Trophoblast cell (in vitro differentiated cells and primary cell): ENCODE measurements around the gene TFF1.

ENCODE experiments used
- DNase-seq, 2 donors: peaks; one replicate each; pipeline ENCODE4 v3.0.0-alpha.2; 2016
- H2AFZ ChIP-seq: 2 replicates; pipeline ENCODE4 v1.6.1; 2013; ENCODE audit warnings: low read length, moderate library complexity, mild to moderate bottlenecking; ENCODE audit not compliant: insufficient read depth, poor library complexity
- H2AK5ac ChIP-seq: 2 replicates; pipeline ENCODE4 v1.6.1; 2013; ENCODE audit warnings: mild to moderate bottlenecking, low read length
- H2BK120ac ChIP-seq: 2 replicates; pipeline ENCODE4 v1.6.1; 2013; ENCODE audit warnings: low read length, mild to moderate bottlenecking, moderate library complexity; ENCODE audit not compliant: insufficient read depth, poor library complexity
- H2BK12ac ChIP-seq: 2 replicates; pipeline ENCODE4 v1.6.1; 2013; ENCODE audit warnings: mild to moderate bottlenecking, low read length, moderate library complexity
- H2BK5ac ChIP-seq: 2 replicates; pipeline ENCODE4 v1.6.1; 2013; ENCODE audit warnings: low read length, low read depth, moderate library complexity, mild to moderate bottlenecking; ENCODE audit not compliant: poor library complexity
- H3K14ac ChIP-seq: 2 replicates; pipeline ENCODE4 v1.6.1; 2013; ENCODE audit warnings: mild to moderate bottlenecking, low read length
- H3K18ac ChIP-seq: 2 replicates; pipeline ENCODE4 v1.6.1; 2013; ENCODE audit warnings: mild to moderate bottlenecking, low read length
- H3K23ac ChIP-seq: 2 replicates; pipeline ENCODE4 v1.6.1; 2013; ENCODE audit warnings: low read length
- H3K27ac ChIP-seq: 2 replicates; pipeline ENCODE4 v1.5.1; 2013; ENCODE audit warnings: low read depth, mild to moderate bottlenecking, inconsistent platforms, low read length, moderate library complexity
- H3K27me3 ChIP-seq: 2 replicates; pipeline ENCODE4 v1.6.1; 2013; ENCODE audit warnings: inconsistent platforms, mild to moderate bottlenecking, low read length, moderate library complexity; ENCODE audit not compliant: insufficient read depth
- H3K36me3 ChIP-seq, 2 experiments: 1 replicate in 1 of 2; 2 replicates in 1 of 2; pipeline ENCODE4 v1.6.1; 2013; ENCODE audit warnings: low read length in 2 of 2, mild to moderate bottlenecking in 2 of 2, moderate library complexity in 1 of 2; ENCODE audit not compliant: insufficient read depth in 2 of 2, control insufficient read depth in 1 of 2
- H3K4ac ChIP-seq: 2 replicates; pipeline ENCODE4 v1.6.1; 2013; ENCODE audit warnings: low read depth, mild to moderate bottlenecking, low read length, moderate library complexity
- H3K4me1 ChIP-seq, 2 experiments: 1 replicate in 1 of 2; 2 replicates in 1 of 2; pipeline ENCODE4 v1.6.1; 2013; ENCODE audit warnings: low read length in 2 of 2, mild to moderate bottlenecking in 2 of 2, moderate library complexity in 1 of 2; ENCODE audit not compliant: insufficient read depth in 2 of 2, control insufficient read depth in 1 of 2
- H3K4me2 ChIP-seq: 2 replicates; pipeline ENCODE4 v1.6.1; 2013; ENCODE audit warnings: inconsistent platforms, mild to moderate bottlenecking, low read length, moderate library complexity
- H3K4me3 ChIP-seq: 2 replicates; pipeline ENCODE4 v1.5.1; 2013; ENCODE audit warnings: mild to moderate bottlenecking, low read depth, low read length, inconsistent platforms
- H3K79me1 ChIP-seq: one replicate; pipeline ENCODE4 v1.6.1; 2013; ENCODE audit warnings: low read length
- H3K79me2 ChIP-seq: 2 replicates; pipeline ENCODE4 v1.6.1; 2013; ENCODE audit warnings: low read length, mild to moderate bottlenecking; ENCODE audit not compliant: control insufficient read depth, insufficient read depth, poor library complexity
- H3K9ac ChIP-seq: 2 replicates; pipeline ENCODE4 v1.6.1; 2013; ENCODE audit warnings: mild to moderate bottlenecking, low read length
- H3K9me3 ChIP-seq: 2 replicates; pipeline ENCODE4 v1.6.1; 2013; ENCODE audit warnings: low read depth, mild to moderate bottlenecking, control low read depth, inconsistent platforms, low read length; ENCODE audit not compliant: insufficient read depth
- H4K12ac ChIP-seq: 2 replicates; pipeline ENCODE4 v1.6.1; 2013; ENCODE audit warnings: low read depth, mild to moderate bottlenecking, low read length, moderate library complexity
- H4K8ac ChIP-seq: 2 replicates; pipeline ENCODE4 v1.6.1; 2013; ENCODE audit warnings: low read depth, mild to moderate bottlenecking, low read length, moderate library complexity
- H4K91ac ChIP-seq: one replicate; pipeline ENCODE4 v1.6.1; 2013; ENCODE audit warnings: low read depth, mild to moderate bottlenecking, low read length, moderate library complexity
- WGBS: extraction: QIAGEN DNeasy Blood & Tissue Kit; methylation state at CpG from one replicate; pipeline ENCODE4 v1.1.7; 2013; ENCODE audit warnings: missing lambda C conversion rate; ENCODE audit not compliant: insufficient read length, insufficient coverage; ENCODE audit errors: extremely low coverage; 5-methylcytosine and 5-hydroxymethylcytosine counted together

Gene TFF1

GRCh38 chr21:42413500-42413899 lies 47.2 kb upstream of the TFF1 start:
- Histone ChIP-seq H3K4me2 (no peak overlapping the region), H2AK5ac (no peak overlapping the region), H2AFZ (no peak overlapping the region), H3K27me3 (no peaks in the 10 kb centered on the region), H3K4ac (no peak overlapping the region), H3K79me2 (no peaks in the 10 kb centered on the region), H3K36me3 (no peaks in the 10 kb centered on the region), H2BK120ac (no peak overlapping the region), H3K9me3 (peaks cover 2% of the 10 kb centered on the region), H3K4me3 (no peak overlapping the region), H4K91ac (no peak overlapping the region), H3K14ac (no peak overlapping the region), H3K4me1 (no peaks in the 10 kb centered on the region), H3K23ac (no peak overlapping the region), H2BK5ac (no peak overlapping the region), H3K27ac (no peak overlapping the region), H3K9ac (no peak overlapping the region), H3K79me1 (no peaks in the 10 kb centered on the region), H4K8ac (no peak overlapping the region), H3K18ac (no peak overlapping the region), H2BK12ac (no peak overlapping the region), H4K12ac (no peak overlapping the region)
- WGBS: no CpG with 5 or more reads among the region's 4 CpGs
- DNase-seq: no peak

- Histone ChIP-seq H3K79me1 (no peaks in the 10 kb centered on the region), H2BK120ac (no peak overlapping the region), H3K18ac (no peak overlapping the region), H3K14ac (no peak overlapping the region), H2AFZ (no peak overlapping the region), H4K12ac (no peak overlapping the region), H3K9ac (no peak overlapping the region), H3K79me2 (no peaks in the 10 kb centered on the region), H3K4ac (no peak overlapping the region), H2AK5ac (no peak overlapping the region), H3K4me3 (no peak overlapping the region), H3K4me1 (no peaks in the 10 kb centered on the region), H3K9me3 (peaks cover 2% of the 10 kb centered on the region), H4K91ac (no peak overlapping the region), H3K23ac (no peak overlapping the region), H2BK5ac (no peak overlapping the region), H2BK12ac (no peak overlapping the region), H3K36me3 (no peaks in the 10 kb centered on the region), H3K27me3 (no peaks in the 10 kb centered on the region), H3K27ac (no peak overlapping the region), H3K4me2 (no peak overlapping the region), H4K8ac (no peak overlapping the region)
- no CpG with 5 or more reads among the region's 14 CpGs for WGBS
- DNase-seq: no peak
Observed at GRCh38 chr21:42413093-42413492, 46.8 kb upstream of the TFF1 start.

- no peak overlapping the region for H3K4me2 ChIP-seq
- H3K14ac ChIP-seq: no peak overlapping the region
- H4K91ac ChIP-seq: no peak overlapping the region
- no peak overlapping the region for H3K27ac ChIP-seq
- no peak overlapping the region for H3K4ac ChIP-seq
- H2BK5ac ChIP-seq: no peak overlapping the region
- H3K9ac ChIP-seq: no peak overlapping the region
- no peak overlapping the region for H2AFZ ChIP-seq
- no peak overlapping the region for H4K12ac ChIP-seq
- H3K4me1 ChIP-seq: no peaks in the 10 kb centered on the region
- H3K79me1 ChIP-seq: no peaks in the 10 kb centered on the region
- no peaks in the 10 kb centered on the region for H3K36me3 ChIP-seq
- no CpG with 5 or more reads among the region's 5 CpGs for WGBS
- no peak overlapping the region for H2AK5ac ChIP-seq
- DNase-seq: no peak
- H4K8ac ChIP-seq: no peak overlapping the region
- no peak overlapping the region for H3K4me3 ChIP-seq
- no peak overlapping the region for H2BK120ac ChIP-seq
- H3K18ac ChIP-seq: no peak overlapping the region
- H3K23ac ChIP-seq: no peak overlapping the region
- peaks cover 2% of the 10 kb centered on the region for H3K9me3 ChIP-seq
- no peaks in the 10 kb centered on the region for H3K27me3 ChIP-seq
- H3K79me2 ChIP-seq: no peaks in the 10 kb centered on the region
- no peak overlapping the region for H2BK12ac ChIP-seq
Observed at GRCh38 chr21:42412636-42412933, 46.2 kb upstream of the TFF1 start.

GRCh38 chr21:42411891-42412635 lies 45.7 kb upstream of the TFF1 start:
- Histone ChIP-seq H4K8ac (no peak overlapping the region), H3K18ac (no peak overlapping the region), H4K12ac (no peak overlapping the region), H3K9me3 (peaks cover 3% of the 10 kb centered on the region), H3K14ac (no peak overlapping the region), H2AK5ac (no peak overlapping the region), H3K4me1 (no peaks in the 10 kb centered on the region), H2BK12ac (no peak overlapping the region), H2AFZ (no peak overlapping the region), H2BK5ac (no peak overlapping the region), H2BK120ac (no peak overlapping the region), H3K4me2 (no peak overlapping the region), H3K27ac (no peak overlapping the region), H3K79me1 (no peaks in the 10 kb centered on the region), H3K27me3 (no peaks in the 10 kb centered on the region), H3K23ac (no peak overlapping the region), H4K91ac (no peak overlapping the region), H3K9ac (no peak overlapping the region), H3K36me3 (no peaks in the 10 kb centered on the region), H3K4ac (no peak overlapping the region), H3K79me2 (no peaks in the 10 kb centered on the region), H3K4me3 (no peak overlapping the region)
- DNase-seq: no peak
- no CpG with 5 or more reads among the region's 21 CpGs for WGBS
